A549 treated with GW870086 at 1 μM for 4 hours (cell line): ENCODE results near the gene GPLD1. TPM values are rescaled to one million over a fixed set of nuclear protein-coding genes. Genes with fewer than 3 reads are reported as not detected.

Source experiments
- total RNA-seq: library from RNA; stranded (reverse); fragments of 200-300 nt; extraction: Qiagen RNA extraction; gene quantifications from 5 replicates; pipeline ENCODE4 v1.2.3, GENCODE V29; 2022; ENCODE audit warnings: low read depth

The GPLD1 gene, protein sequence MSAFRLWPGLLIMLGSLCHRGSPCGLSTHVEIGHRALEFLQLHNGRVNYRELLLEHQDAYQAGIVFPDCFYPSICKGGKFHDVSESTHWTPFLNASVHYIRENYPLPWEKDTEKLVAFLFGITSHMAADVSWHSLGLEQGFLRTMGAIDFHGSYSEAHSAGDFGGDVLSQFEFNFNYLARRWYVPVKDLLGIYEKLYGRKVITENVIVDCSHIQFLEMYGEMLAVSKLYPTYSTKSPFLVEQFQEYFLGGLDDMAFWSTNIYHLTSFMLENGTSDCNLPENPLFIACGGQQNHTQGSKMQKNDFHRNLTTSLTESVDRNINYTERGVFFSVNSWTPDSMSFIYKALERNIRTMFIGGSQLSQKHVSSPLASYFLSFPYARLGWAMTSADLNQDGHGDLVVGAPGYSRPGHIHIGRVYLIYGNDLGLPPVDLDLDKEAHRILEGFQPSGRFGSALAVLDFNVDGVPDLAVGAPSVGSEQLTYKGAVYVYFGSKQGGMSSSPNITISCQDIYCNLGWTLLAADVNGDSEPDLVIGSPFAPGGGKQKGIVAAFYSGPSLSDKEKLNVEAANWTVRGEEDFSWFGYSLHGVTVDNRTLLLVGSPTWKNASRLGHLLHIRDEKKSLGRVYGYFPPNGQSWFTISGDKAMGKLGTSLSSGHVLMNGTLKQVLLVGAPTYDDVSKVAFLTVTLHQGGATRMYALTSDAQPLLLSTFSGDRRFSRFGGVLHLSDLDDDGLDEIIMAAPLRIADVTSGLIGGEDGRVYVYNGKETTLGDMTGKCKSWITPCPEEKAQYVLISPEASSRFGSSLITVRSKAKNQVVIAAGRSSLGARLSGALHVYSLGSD
- total RNA-seq, result 0.88 to 1.1 TPM (median 1.1 TPM) in 5 replicates

DNA sequence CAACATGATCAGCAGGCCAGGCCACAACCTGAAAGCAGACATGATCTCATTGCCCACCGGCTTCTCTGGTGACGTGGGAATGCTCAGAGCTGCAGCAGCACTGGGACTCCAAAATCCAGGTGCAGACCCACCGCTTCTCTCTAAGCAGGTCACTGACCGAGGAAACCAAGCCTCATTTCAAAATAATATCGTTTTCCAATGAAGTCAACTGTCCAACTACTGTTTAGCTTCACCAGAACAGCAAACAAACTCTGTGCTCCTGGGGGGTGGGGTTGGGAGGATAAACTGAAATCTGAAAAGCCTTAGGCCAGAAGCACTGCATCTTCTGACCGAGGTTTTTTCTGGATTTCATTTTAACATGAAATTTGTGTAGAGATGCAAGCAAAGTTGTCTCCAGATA, at the start of gene GPLD1:
Gene GPLD1 (minus strand): TSS at position 109 of the 400 bp plus-strand sequence. CDS start 67 bp downstream, at position 42.

DNA sequence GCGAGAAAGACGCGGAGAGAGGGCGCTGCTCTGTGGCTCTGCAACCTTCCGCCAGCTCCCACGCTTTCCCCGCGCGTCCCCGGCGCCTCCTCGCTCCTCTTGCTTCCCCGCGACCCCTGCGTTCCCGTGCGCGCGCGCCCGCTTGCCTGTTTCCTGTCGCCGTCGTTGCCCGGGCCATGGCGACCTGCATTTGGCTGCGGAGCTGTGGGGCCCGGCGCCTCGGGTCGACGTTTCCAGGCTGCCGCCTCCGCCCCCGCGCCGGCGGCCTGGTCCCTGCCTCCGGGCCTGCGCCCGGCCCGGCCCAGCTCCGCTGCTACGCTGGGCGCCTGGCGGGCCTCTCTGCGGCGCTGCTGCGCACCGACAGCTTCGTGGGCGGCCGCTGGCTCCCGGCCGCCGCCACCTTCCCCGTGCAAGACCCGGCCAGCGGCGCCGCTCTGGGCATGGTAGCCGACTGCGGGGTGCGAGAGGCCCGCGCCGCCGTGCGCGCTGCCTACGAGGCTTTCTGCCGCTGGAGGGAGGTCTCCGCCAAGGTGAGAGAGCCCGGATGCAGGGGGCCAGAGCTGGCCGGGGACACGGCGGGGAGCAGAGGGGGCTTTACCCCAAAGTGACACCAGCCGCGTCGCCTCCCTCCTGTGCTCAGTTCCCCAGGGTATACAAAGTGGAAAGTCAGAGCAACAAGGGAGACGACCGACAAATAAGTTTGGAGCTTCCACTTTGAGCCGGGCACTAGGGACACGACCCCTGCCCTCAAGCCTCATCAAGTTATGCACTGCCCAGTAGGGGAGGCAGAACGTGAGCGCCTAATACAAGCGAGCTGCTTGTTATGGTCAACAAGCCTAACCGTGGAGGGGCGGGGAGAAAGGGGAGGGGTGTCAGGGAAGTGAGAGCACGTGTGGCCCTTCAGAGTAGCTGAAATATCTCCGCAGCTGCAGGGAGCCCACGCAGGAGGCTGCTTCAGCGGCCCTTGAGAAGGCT, 5.7 kb upstream of the GPLD1 start, which contains the start of gene ALDH5A1:
Gene ALDH5A1 (plus strand): TSS at position 149 of the 975 bp plus-strand sequence. CDS start 28 bp downstream, at position 177.

DNA sequence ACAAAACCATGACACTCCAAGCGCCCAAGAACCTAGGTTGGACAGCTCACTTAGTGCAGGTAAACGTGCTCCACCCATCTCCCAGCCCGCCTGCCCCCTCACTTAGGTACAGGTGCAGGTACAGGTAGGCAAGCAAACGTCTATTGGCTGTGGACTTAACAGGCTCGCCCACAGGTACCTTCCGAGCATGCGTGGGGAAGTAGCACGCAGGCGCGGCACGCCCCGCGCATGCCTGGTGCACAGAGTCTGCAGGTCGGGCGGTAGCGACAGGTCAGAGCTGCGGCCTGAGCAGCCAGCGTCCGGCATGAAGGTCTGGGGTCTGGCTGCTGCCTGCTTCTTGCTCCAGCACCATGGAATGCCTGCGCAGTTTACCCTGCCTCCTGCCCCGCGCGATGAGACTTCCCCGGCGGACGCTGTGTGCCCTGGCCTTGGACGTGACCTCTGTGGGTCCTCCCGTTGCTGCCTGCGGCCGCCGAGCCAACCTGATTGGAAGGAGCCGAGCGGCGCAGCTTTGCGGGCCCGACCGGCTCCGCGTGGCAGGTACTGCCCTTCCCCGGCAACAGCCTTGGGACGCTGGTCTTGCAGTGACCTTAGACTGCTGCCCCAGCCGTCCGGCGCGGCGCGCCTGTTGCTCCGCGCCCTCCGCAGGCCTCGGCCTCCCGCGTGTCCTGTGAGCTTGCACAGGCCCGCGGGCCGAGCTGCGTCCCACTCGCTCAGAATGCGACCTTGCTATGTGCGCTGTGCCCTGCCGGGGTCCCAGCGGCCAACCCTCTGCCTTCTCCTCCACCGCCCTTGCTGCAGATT, 86.5 kb downstream of the GPLD1 start, which contains the start of gene MRS2:
Gene MRS2 (plus strand): TSS at position 240 of the 804 bp plus-strand sequence. CDS start 111 bp downstream, at position 351.

Other genes with a start within 250 kb of the GPLD1 start
- 2.3 to 3.3 TPM (median 2.5 TPM) in 5 replicates for gene DCDC2, start 131.5 kb downstream of the GPLD1 start, total RNA-seq
- gene MRS2, start 86.6 kb downstream of the GPLD1 start, total RNA-seq, result 19.3 to 22.9 TPM (median 21.0 TPM) in 5 replicates
- gene ALDH5A1, start 5.4 kb upstream of the GPLD1 start, total RNA-seq, result 6.0 to 8.1 TPM (median 6.7 TPM) in 5 replicates
- gene KIAA0319, start 156.6 kb upstream of the GPLD1 start, total RNA-seq, result 1.9 to 2.6 TPM (median 2.2 TPM) in 5 replicates
- gene TDP2, start 177.3 kb upstream of the GPLD1 start, total RNA-seq, result 29.0 to 33.5 TPM (median 30.4 TPM) in 5 replicates
- gene ACOT13, start 177.5 kb upstream of the GPLD1 start, total RNA-seq, result 15.5 to 29.3 TPM (median 27.7 TPM) in 5 replicates
- 46.3 to 55.1 TPM (median 49.7 TPM) in 5 replicates for gene C6orf62, start 229.6 kb upstream of the GPLD1 start, total RNA-seq